GM23338 (cell line): ENCODE measurements around the gene C16orf90. TPM values are rescaled to one million over a fixed set of nuclear protein-coding genes. Genes with fewer than 3 reads are reported as not detected.

Source experiments
- ATAC-seq: fragments of 200-7000 bp; cut with Tn5 transposase; 3 replicates; pipeline ENCODE4 v1.9.1; 2020
- DNase-seq: peaks from one replicate; pipeline ENCODE4 v3.0.0-alpha.2; 2015; ENCODE audit warnings: low spot score
- H2AFZ ChIP-seq: fragments of 200-600 bp; sonication (generic); 2 replicates; pipeline ENCODE4 v1.8.0; 2016; ENCODE audit warnings: antibody characterized with exemption, mild to moderate bottlenecking, moderate library complexity
- H3F3A ChIP-seq: fragments of 200-600 bp; sonication (generic); replicated peaks from 2 replicates; pipeline ENCODE4 v1.8.0; 2017; ENCODE audit warnings: antibody characterized with exemption, mixed run types, low read depth
- H3K27ac ChIP-seq: fragments of 200-600 bp; sonication (generic); 2 replicates; pipeline ENCODE4 v1.6.1; 2016; ENCODE audit warnings: low read depth
- H3K27me3 ChIP-seq: fragments of 200-600 bp; sonication (generic); 2 replicates; pipeline ENCODE4 v1.8.0; 2016; ENCODE audit warnings: mild to moderate bottlenecking, mixed run types, moderate library complexity; ENCODE audit not compliant: insufficient read depth
- H3K36me3 ChIP-seq: fragments of 200-600 bp; sonication (generic); 2 replicates; pipeline ENCODE4 v1.8.0; 2016; ENCODE audit warnings: mild to moderate bottlenecking; ENCODE audit not compliant: insufficient read depth
- H3K4me1 ChIP-seq: fragments of 200-600 bp; sonication (generic); 2 replicates; pipeline ENCODE4 v1.8.0; 2016; ENCODE audit warnings: mild to moderate bottlenecking, moderate library complexity; ENCODE audit not compliant: insufficient read depth
- H3K4me2 ChIP-seq: fragments of 200-600 bp; sonication (generic); 2 replicates; pipeline ENCODE4 v1.7.1; 2017; ENCODE audit warnings: mixed run types
- H3K4me3 ChIP-seq: fragments of 200-600 bp; sonication (generic); 2 replicates; pipeline ENCODE4 v1.6.1; 2016; ENCODE audit warnings: mixed run types
- H3K79me2 ChIP-seq: fragments of 200-600 bp; sonication (generic); replicated peaks from 2 replicates; pipeline ENCODE4 v1.8.0; 2017; ENCODE audit warnings: mild to moderate bottlenecking; ENCODE audit not compliant: insufficient read depth
- H3K9me2 ChIP-seq: fragments of 200-600 bp; sonication (generic); 2 replicates; pipeline ENCODE4 v1.8.0; 2017; ENCODE audit not compliant: insufficient read depth
- H4K20me1 ChIP-seq: fragments of 200-600 bp; sonication (generic); replicated peaks from 2 replicates; pipeline ENCODE4 v1.8.0; 2017; ENCODE audit warnings: mild to moderate bottlenecking; ENCODE audit not compliant: insufficient read depth
- H3K27ac Mint-ChIP-seq: 2 replicates; pipeline ENCODE4 v1.8.0; 2020; ENCODE audit warnings: inconsistent platforms, mild to moderate bottlenecking, moderate library complexity, mixed read lengths
- H3K27me3 Mint-ChIP-seq: 3 replicates; pipeline ENCODE4 v1.8.0; 2022; ENCODE audit warnings: low read depth, mild to moderate bottlenecking, moderate library complexity, mixed read lengths, inconsistent platforms; ENCODE audit not compliant: insufficient read depth, poor library complexity
- H3K36me3 Mint-ChIP-seq: 3 replicates; pipeline ENCODE4 v1.8.0; 2021; ENCODE audit warnings: low read depth, mild to moderate bottlenecking, inconsistent platforms, moderate library complexity, mixed read lengths
- H3K4me1 Mint-ChIP-seq: 3 replicates; pipeline ENCODE4 v1.8.0; 2020; ENCODE audit warnings: mild to moderate bottlenecking, inconsistent platforms, mixed read lengths
- H3K4me3 Mint-ChIP-seq: 3 replicates; pipeline ENCODE4 v1.8.0; 2021; ENCODE audit warnings: moderate library complexity, mild to moderate bottlenecking, inconsistent platforms, mixed read lengths
- H3K9me3 Mint-ChIP-seq: 3 replicates; pipeline ENCODE4 v1.8.0; 2020; ENCODE audit warnings: moderate library complexity, mild to moderate bottlenecking, inconsistent platforms, mixed read lengths
- CREB1 ChIP-seq: fragments of 250-450 bp; sonication (Bioruptor Pico); IDR thresholded peaks from 2 replicates; pipeline ENCODE4 v1.5.0; 2020; ENCODE audit warnings: low read depth, mild to moderate bottlenecking, moderate library complexity
- EZH2 ChIP-seq: fragments of 200-600 bp; sonication (generic); IDR thresholded peaks from one replicate; pipeline ENCODE4 v1.8.0; 2017; ENCODE audit warnings: antibody characterized with exemption, mild to moderate bottlenecking, low read depth; ENCODE audit not compliant: unreplicated experiment
- EZH2phosphoT487 ChIP-seq: fragments of 200-600 bp; sonication (generic); IDR thresholded peaks from one replicate; pipeline ENCODE4 v1.8.1; 2018; ENCODE audit warnings: antibody characterized with exemption; ENCODE audit not compliant: unreplicated experiment
- JUNB ChIP-seq: IDR thresholded peaks from one replicate; pipeline ENCODE4 v1.6.1; 2016; ENCODE audit warnings: antibody characterized with exemption; ENCODE audit not compliant: unreplicated experiment
- NANOG ChIP-seq: IDR thresholded peaks from 2 replicates; pipeline ENCODE4 v1.6.1; 2016; ENCODE audit warnings: antibody characterized with exemption, borderline replicate concordance
- POLR2AphosphoS5 ChIP-seq: IDR thresholded peaks from 2 replicates; pipeline ENCODE4 v1.6.1; 2016; ENCODE audit warnings: antibody characterized with exemption, low read depth
- STAT1 ChIP-seq: IDR thresholded peaks from one replicate; pipeline ENCODE4 v1.6.1; 2016; ENCODE audit warnings: antibody characterized with exemption; ENCODE audit not compliant: unreplicated experiment
- ZNF114 ChIP-seq: fragments of 250-450 bp; sonication (Bioruptor Pico); IDR thresholded peaks from 2 replicates; pipeline ENCODE4 v1.5.0; 2020; ENCODE audit warnings: mild to moderate bottlenecking, moderate library complexity
- polyA plus RNA-seq: library from polyadenylated mRNA; unstranded; fragments of >200 nt; fragmentation: Nextera tagmentation; extraction: Ambion mirVana; gene quantifications from 2 replicates; pipeline ENCODE4 v1.2.1, GENCODE V29; 2016
- total RNA-seq: library from RNA; depleted of rRNA; stranded (reverse); fragments of >200 nt; shearing (Covaris generic); gene quantifications from 2 replicates; pipeline ENCODE4 v1.2.3, GENCODE V29; 2014
- TF ChIP-seq, protein P1 (sequence below): IDR thresholded peaks from one replicate; pipeline ENCODE4 v1.6.1; 2018; ENCODE audit warnings: antibody characterized with exemption; ENCODE audit not compliant: unreplicated experiment
- TF ChIP-seq, protein P2 (sequence below): IDR thresholded peaks from 2 replicates; pipeline ENCODE4 v1.6.1; 2016; ENCODE audit warnings: antibody characterized with exemption
- TF ChIP-seq, protein P3 (sequence below): fragments of 250-450 bp; sonication (Bioruptor Pico); IDR thresholded peaks from 2 replicates; pipeline ENCODE4 v1.5.0; 2020; ENCODE audit warnings: mild to moderate bottlenecking, moderate library complexity
- TF ChIP-seq, protein P4 (sequence below), 2 experiments: fragments of 200-600 bp in 1 of 2; sonication (generic) in 1 of 2; conservative IDR thresholded peaks; 2 replicates each; pipeline versions ENCODE4 v1.5.1 to v1.6.1; 2016 to 2017; ENCODE audit warnings: antibody characterized with exemption in 2 of 2, low read depth in 2 of 2, mild to moderate bottlenecking in 2 of 2, moderate library complexity in 1 of 2

Gene C16orf90
- total and polyA plus RNA-seq, 2 experiments from 2014 or later = not detected

DNA sequence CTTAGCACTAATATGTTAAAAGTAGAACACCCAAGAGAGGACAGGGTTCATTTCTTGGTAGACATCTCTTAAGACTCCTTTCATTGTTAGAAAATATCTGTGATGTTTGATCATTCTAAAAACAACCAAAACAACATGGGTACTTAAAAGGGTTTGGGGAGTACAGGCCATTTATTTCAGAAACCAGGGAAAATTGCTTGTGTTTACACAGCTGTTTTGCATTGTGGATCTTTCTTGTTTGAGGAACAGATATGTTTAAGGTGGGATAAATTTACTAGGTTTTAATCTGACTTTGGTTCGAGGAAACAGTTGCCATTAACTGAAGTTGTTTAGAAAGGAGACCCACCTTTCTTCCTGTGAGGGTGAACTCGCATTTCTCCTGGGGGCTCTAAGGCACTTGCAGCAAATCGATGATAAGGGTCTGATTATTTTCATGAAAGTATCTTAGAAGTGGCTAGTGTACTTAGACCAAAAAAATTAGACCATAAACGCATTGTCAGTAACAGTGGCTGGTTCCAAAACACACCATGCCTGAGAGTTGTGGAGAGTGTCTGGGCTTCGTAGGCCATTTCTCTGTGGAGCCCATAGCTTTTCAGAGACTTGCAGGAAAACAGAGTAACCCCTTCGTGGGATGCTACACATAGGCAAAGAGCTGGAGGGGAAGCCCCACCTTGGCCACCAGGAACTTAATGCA, 23.1 kb upstream of the C16orf90 start:
- peaks cover 8% of the 10 kb centered on the region; the same call in 1 of the 2 replicates for H4K20me1 ChIP-seq
- H3K36me3 Mint-ChIP-seq = peaks cover 38% of the 10 kb centered on the region
- peaks cover 7% of the 10 kb centered on the region; the same call in 1 of the 2 replicates for H3K36me3 ChIP-seq
- H3K4me2 ChIP-seq = no peak overlapping the region
- H3K4me3 Mint-ChIP-seq = no peak overlapping the region
- no peaks in the 10 kb centered on the region for H3K79me2 ChIP-seq
- no peaks in the 10 kb centered on the region for H3K4me1 ChIP-seq
- H3F3A ChIP-seq = no peaks in the 10 kb centered on the region
- DNase-seq = no peak
- no peaks in the 10 kb centered on the region for H3K27me3 ChIP-seq
- TF ChIP-seq, protein P1, sequence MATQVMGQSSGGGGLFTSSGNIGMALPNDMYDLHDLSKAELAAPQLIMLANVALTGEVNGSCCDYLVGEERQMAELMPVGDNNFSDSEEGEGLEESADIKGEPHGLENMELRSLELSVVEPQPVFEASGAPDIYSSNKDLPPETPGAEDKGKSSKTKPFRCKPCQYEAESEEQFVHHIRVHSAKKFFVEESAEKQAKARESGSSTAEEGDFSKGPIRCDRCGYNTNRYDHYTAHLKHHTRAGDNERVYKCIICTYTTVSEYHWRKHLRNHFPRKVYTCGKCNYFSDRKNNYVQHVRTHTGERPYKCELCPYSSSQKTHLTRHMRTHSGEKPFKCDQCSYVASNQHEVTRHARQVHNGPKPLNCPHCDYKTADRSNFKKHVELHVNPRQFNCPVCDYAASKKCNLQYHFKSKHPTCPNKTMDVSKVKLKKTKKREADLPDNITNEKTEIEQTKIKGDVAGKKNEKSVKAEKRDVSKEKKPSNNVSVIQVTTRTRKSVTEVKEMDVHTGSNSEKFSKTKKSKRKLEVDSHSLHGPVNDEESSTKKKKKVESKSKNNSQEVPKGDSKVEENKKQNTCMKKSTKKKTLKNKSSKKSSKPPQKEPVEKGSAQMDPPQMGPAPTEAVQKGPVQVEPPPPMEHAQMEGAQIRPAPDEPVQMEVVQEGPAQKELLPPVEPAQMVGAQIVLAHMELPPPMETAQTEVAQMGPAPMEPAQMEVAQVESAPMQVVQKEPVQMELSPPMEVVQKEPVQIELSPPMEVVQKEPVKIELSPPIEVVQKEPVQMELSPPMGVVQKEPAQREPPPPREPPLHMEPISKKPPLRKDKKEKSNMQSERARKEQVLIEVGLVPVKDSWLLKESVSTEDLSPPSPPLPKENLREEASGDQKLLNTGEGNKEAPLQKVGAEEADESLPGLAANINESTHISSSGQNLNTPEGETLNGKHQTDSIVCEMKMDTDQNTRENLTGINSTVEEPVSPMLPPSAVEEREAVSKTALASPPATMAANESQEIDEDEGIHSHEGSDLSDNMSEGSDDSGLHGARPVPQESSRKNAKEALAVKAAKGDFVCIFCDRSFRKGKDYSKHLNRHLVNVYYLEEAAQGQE = no peak
- TF ChIP-seq, protein P2, sequence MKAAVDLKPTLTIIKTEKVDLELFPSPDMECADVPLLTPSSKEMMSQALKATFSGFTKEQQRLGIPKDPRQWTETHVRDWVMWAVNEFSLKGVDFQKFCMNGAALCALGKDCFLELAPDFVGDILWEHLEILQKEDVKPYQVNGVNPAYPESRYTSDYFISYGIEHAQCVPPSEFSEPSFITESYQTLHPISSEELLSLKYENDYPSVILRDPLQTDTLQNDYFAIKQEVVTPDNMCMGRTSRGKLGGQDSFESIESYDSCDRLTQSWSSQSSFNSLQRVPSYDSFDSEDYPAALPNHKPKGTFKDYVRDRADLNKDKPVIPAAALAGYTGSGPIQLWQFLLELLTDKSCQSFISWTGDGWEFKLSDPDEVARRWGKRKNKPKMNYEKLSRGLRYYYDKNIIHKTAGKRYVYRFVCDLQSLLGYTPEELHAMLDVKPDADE = no peak
- TF ChIP-seq, protein P3, sequence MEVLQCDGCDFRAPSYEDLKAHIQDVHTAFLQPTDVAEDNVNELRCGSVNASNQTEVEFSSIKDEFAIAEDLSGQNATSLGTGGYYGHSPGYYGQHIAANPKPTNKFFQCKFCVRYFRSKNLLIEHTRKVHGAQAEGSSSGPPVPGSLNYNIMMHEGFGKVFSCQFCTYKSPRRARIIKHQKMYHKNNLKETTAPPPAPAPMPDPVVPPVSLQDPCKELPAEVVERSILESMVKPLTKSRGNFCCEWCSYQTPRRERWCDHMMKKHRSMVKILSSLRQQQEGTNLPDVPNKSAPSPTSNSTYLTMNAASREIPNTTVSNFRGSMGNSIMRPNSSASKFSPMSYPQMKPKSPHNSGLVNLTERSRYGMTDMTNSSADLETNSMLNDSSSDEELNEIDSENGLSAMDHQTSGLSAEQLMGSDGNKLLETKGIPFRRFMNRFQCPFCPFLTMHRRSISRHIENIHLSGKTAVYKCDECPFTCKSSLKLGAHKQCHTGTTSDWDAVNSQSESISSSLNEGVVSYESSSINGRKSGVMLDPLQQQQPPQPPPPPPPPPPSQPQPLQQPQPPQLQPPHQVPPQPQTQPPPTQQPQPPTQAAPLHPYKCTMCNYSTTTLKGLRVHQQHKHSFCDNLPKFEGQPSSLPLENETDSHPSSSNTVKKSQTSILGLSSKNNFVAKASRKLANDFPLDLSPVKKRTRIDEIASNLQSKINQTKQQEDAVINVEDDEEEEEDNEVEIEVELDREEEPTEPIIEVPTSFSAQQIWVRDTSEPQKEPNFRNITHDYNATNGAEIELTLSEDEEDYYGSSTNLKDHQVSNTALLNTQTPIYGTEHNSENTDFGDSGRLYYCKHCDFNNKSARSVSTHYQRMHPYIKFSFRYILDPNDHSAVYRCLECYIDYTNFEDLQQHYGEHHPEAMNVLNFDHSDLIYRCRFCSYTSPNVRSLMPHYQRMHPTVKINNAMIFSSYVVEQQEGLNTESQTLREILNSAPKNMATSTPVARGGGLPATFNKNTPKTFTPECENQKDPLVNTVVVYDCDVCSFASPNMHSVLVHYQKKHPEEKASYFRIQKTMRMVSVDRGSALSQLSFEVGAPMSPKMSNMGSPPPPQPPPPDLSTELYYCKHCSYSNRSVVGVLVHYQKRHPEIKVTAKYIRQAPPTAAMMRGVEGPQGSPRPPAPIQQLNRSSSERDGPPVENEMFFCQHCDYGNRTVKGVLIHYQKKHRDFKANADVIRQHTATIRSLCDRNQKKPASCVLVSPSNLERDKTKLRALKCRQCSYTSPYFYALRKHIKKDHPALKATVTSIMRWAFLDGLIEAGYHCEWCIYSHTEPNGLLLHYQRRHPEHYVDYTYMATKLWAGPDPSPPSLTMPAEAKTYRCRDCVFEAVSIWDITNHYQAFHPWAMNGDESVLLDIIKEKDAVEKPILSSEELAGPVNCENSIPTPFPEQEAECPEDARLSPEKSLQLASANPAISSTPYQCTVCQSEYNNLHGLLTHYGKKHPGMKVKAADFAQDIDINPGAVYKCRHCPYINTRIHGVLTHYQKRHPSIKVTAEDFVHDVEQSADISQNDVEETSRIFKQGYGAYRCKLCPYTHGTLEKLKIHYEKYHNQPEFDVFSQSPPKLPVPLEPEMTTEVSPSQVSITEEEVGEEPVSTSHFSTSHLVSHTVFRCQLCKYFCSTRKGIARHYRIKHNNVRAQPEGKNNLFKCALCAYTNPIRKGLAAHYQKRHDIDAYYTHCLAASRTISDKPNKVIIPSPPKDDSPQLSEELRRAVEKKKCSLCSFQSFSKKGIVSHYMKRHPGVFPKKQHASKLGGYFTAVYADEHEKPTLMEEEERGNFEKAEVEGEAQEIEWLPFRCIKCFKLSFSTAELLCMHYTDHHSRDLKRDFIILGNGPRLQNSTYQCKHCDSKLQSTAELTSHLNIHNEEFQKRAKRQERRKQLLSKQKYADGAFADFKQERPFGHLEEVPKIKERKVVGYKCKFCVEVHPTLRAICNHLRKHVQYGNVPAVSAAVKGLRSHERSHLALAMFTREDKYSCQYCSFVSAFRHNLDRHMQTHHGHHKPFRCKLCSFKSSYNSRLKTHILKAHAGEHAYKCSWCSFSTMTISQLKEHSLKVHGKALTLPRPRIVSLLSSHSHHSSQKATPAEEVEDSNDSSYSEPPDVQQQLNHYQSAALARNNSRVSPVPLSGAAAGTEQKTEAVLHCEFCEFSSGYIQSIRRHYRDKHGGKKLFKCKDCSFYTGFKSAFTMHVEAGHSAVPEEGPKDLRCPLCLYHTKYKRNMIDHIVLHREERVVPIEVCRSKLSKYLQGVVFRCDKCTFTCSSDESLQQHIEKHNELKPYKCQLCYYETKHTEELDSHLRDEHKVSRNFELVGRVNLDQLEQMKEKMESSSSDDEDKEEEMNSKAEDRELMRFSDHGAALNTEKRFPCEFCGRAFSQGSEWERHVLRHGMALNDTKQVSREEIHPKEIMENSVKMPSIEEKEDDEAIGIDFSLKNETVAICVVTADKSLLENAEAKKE (CRISPR knock-in tag) = no peak
- no peak for TF ChIP-seq NANOG
- no peak for TF ChIP-seq STAT1
- no peak for TF ChIP-seq EZH2phosphoT487
- TF ChIP-seq CREB1 (CRISPR knock-in tag) = no peak
- no peak for TF ChIP-seq JUNB
- TF ChIP-seq, protein P4, sequence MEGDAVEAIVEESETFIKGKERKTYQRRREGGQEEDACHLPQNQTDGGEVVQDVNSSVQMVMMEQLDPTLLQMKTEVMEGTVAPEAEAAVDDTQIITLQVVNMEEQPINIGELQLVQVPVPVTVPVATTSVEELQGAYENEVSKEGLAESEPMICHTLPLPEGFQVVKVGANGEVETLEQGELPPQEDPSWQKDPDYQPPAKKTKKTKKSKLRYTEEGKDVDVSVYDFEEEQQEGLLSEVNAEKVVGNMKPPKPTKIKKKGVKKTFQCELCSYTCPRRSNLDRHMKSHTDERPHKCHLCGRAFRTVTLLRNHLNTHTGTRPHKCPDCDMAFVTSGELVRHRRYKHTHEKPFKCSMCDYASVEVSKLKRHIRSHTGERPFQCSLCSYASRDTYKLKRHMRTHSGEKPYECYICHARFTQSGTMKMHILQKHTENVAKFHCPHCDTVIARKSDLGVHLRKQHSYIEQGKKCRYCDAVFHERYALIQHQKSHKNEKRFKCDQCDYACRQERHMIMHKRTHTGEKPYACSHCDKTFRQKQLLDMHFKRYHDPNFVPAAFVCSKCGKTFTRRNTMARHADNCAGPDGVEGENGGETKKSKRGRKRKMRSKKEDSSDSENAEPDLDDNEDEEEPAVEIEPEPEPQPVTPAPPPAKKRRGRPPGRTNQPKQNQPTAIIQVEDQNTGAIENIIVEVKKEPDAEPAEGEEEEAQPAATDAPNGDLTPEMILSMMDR (conservative IDR thresholded peaks at IDR 0.05; ENCODE audit: low read depth in 2 of 2) = no peak
- TF ChIP-seq ZNF114 (CRISPR knock-in tag) = no peak
- TF ChIP-seq EZH2 = no peak
- no peak for TF ChIP-seq POLR2AphosphoS5
- no peaks in the 10 kb centered on the region for H3K9me3 Mint-ChIP-seq
- H2AFZ ChIP-seq = no peak overlapping the region
- no peak overlapping the region for H3K27ac ChIP-seq
- H3K4me1 Mint-ChIP-seq = no peaks in the 10 kb centered on the region
- H3K9me2 ChIP-seq = no peaks in the 10 kb centered on the region
- no peak for ATAC-seq
- peaks cover 6% of the 10 kb centered on the region for H3K27me3 Mint-ChIP-seq
- no peak overlapping the region for H3K27ac Mint-ChIP-seq
- H3K4me3 ChIP-seq = no peak overlapping the region
